Measurements from ENCODE around the gene PANX2.
"Not testable (repeated sequence)": the region's sequence is repeated elsewhere in the genome, so short reads cannot be mapped to it uniquely, and the experiment has no call there.

Gene PANX2

DNA sequence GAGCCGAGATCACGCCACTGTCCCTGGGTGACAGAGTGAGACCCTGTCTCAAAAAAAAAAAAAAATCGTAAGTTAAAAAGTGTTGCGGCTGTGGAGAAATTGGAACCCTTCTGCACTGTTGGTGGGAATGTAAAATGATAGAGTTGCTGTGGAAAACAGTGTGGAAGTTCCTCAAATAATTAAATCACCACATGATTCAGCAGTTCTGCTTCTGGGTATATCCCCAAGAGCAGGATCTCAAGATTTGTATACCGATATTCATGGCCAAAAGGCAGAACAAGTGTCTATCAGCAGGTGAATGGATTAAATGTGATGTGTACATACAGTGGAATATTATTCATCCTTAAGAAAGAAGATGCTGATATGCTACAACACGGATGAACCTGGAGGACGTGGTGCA is 34.0 kb downstream of the PANX2 start:
- in situ Hi-C loops (cut with HindIII; ENCODE audit: low sequenced_read_pairs): no loop called here
- DNase-seq (ENCODE audit: low read depth): no peak
- H3K4me3 ChIP-seq (ENCODE audit: low read depth, low read length): no peak overlapping the region
- TF ChIP-seq, protein P1, sequence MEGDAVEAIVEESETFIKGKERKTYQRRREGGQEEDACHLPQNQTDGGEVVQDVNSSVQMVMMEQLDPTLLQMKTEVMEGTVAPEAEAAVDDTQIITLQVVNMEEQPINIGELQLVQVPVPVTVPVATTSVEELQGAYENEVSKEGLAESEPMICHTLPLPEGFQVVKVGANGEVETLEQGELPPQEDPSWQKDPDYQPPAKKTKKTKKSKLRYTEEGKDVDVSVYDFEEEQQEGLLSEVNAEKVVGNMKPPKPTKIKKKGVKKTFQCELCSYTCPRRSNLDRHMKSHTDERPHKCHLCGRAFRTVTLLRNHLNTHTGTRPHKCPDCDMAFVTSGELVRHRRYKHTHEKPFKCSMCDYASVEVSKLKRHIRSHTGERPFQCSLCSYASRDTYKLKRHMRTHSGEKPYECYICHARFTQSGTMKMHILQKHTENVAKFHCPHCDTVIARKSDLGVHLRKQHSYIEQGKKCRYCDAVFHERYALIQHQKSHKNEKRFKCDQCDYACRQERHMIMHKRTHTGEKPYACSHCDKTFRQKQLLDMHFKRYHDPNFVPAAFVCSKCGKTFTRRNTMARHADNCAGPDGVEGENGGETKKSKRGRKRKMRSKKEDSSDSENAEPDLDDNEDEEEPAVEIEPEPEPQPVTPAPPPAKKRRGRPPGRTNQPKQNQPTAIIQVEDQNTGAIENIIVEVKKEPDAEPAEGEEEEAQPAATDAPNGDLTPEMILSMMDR (IDR thresholded peaks at IDR 0.05; ENCODE audit: low read depth, low read length, missing control alignments): no peak

DNA sequence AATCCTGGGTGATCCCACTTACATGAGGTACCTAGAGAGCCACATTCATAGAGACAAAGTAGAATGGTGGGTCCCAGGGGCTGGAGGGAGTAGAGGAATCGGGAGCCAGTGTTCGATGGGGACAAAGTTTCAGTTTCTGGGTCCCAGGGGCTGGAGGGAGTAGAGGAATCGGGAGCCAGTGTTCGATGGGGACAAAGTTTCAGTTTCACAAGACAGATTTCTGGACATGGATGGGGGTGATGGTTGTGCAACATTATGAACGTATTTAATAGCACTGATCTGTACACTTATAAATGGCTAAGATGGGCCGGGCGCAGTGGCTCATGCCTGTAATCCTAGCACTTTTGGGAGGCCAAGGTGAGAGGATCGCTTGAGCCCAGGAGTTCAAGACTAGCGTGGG is 34.5 kb downstream of the PANX2 start:
- in situ Hi-C loops (cut with HindIII; ENCODE audit: low sequenced_read_pairs); H3K4me3 ChIP-seq (ENCODE audit: low read depth, low read length); DNase-seq (ENCODE audit: low read depth): not testable (repeated sequence)

DNA sequence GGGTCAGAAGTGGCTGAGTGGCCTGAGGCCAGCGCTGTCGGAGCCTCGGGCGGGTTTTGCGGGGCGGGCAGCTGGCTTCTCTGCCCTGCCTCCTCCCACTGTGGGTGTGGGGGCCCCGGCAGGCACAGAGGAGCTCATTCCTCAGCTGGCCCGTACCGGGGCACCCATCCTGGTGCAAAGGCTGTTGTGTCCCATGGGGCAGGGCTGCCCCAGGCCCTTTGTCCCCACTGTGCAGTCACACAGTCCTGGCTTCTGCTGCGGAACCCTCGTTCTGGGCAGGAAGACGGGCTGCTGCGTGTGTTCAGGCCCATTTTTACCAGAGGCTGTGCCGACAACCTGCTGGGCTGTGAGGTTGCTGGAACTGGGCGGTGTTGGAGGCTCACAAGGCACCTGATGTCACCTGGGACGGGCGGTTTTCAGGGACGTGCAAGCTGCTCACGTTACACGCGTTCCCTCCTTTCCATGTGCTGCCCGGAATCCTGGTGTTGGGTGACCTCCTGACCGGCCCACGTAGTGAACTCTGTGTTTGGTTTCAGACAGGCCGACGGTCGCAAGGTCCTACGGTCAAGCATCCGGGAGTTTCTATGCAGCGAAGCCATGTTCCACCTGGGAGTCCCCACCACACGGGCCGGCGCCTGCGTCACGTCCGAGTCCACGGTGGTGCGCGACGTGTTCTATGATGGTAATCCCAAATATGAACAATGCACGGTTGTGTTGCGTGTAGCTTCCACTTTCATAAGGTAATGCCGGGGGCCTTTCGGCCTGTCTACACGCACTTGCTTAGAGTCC is 35.4 kb downstream of the PANX2 start:
- DNase-seq (ENCODE audit: low read depth): no peak

DNA sequence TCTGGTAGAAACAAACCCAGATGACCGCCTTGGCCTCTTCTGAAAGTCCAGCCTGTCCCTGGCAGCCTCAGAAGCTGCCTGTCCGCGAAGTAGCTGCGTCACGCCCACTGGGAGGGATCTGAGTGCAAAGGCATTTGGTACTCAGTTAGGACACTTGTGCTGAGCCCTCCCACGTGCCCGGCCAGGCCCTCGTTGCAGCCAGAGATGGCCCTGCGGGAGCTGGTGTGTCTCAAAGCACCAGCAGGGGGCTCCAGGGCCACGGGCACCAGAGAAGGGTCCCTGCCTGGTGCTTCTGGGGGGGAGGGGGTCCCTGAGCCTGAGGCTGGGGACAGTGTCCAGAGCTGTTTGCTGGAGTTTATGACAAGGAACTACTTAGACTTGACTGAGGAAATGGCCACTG is 36.1 kb downstream of the PANX2 start:
- no peak for DNase-seq (ENCODE audit: low read depth)
- in situ Hi-C loops (cut with HindIII; ENCODE audit: low sequenced_read_pairs): no loop called here
- H3K4me3 ChIP-seq (ENCODE audit: low read depth, low read length): no peak overlapping the region
- TF ChIP-seq, protein P1 (IDR thresholded peaks at IDR 0.05; ENCODE audit: low read depth, low read length, missing control alignments): peak; percentile 51

More for the DNA sequence above, 35.4 kb downstream of the PANX2 start:
- TF ChIP-seq, protein P1 (IDR thresholded peaks at IDR 0.05; ENCODE audit: low read depth, low read length, missing control alignments): no peak
- no peak overlapping the region for H3K4me3 ChIP-seq (ENCODE audit: low read depth, low read length)
- in situ Hi-C loops (cut with HindIII; ENCODE audit: low sequenced_read_pairs): no loop called here

DNA sequence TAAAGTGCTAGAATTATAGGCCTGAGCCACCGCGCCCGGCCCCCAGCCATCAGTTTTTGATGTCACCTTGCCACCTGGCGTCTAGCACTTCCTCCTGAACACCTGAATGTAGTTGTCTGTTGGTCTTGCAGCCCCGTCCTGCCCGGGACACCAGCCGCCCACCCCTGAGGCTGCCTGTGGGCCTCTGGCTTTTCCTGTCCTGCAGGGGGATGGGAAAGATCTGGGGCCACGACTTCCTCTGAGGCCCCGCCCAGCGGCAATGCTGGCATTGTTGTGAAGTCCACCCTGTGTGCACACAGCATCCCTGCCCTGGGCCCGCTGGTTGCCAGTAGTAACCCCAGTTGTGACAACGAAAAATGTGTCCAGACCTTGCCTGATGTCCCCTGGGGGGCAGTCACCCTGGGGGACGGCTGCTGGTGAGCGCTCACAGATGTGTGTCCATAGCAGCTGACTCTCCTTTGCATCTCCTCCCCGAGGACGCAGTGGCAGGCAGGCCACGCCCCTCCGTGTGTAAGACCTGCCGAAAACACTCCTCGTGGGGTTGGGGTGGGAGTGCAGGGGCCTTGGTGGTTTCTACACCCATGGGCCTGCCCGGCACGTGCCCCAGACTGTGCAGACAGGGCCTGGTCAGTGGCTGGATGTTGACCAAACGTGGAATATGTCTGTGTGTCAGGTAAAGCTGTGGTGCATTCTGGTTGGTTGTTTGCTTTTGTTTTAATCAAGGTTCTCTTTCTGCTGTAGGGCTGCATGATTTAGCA is 37.0 kb downstream of the PANX2 start:
- in situ Hi-C loops (cut with HindIII; ENCODE audit: low sequenced_read_pairs): no loop called here

DNA sequence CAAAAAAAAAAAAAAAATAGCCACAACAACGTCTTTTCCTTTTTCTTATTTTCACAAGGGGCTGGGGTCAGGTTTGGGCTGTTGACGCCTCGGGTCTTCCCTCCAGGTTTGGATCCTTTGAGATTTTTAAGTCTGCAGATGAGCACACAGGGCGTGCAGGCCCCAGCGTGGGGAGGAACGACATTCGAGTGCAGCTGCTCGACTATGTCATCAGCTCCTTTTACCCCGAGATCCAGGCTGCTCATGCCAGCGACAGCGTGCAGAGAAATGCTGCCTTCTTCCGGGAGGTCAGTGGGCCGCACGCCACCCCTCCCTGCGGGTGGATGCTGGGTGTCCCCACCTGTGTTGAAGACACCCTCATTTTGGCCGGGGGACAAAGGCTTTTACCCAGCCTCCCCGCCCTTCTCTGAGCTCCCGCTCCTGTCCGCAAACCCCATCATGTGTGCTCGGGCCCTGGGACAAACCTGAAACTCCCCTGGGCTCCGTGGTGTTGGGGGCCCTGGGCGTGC is 38.0 kb downstream of the PANX2 start:
- in situ Hi-C loops (cut with HindIII; ENCODE audit: low sequenced_read_pairs): no loop called here
- no peak for DNase-seq (ENCODE audit: low read depth)
- no peak overlapping the region for H3K4me3 ChIP-seq (ENCODE audit: low read depth, low read length)
- TF ChIP-seq, protein P1 (IDR thresholded peaks at IDR 0.05; ENCODE audit: low read depth, low read length, missing control alignments): no peak

More for the DNA sequence above, 37.0 kb downstream of the PANX2 start:
- TF ChIP-seq, protein P1 (IDR thresholded peaks at IDR 0.05; ENCODE audit: low read depth, low read length, missing control alignments): no peak
- no peak for DNase-seq (ENCODE audit: low read depth)
- H3K4me3 ChIP-seq (ENCODE audit: low read depth, low read length): no peak overlapping the region

Measured in astrocyte of the cerebellum (primary cell).